Heart right ventricle (tissue), 16 donors: Measurements from ENCODE around the gene KCNT1. TPM values are rescaled to one million over a fixed set of nuclear protein-coding genes. Genes with fewer than 3 reads are reported as not detected.

Source experiments
- ATAC-seq, 8 donors: fragments of 200-7000 bp; cut with Tn5 transposase; one replicate each; pipeline ENCODE4 v1.9.1; 2020; ENCODE audit warnings: mild to moderate bottlenecking in 8 of 8, moderate library complexity in 8 of 8, moderate number of reproducible peaks in 1 of 8
- DNase-seq, 2 donors: peaks; one replicate each; pipeline ENCODE4 v3.0.0-alpha.2; 2020
- H3K27ac ChIP-seq, 10 donors: fragments of 200-600 bp; sonication (generic) in 2 of 10; one replicate each; pipeline versions ENCODE4 v1.5.0 to v1.8.0; 2020 to 2022; ENCODE audit warnings: mild to moderate bottlenecking in 3 of 10
- H3K27me3 ChIP-seq, 7 donors: fragments of 200-600 bp; one replicate each; pipeline ENCODE4 v1.8.0; 2021 to 2022; ENCODE audit warnings: mild to moderate bottlenecking in 2 of 7
- H3K36me3 ChIP-seq, 9 donors: fragments of 200-600 bp; sonication (generic) in 1 of 9; one replicate each; pipeline versions ENCODE4 v1.5.0 to v1.8.0; 2020 to 2022; ENCODE audit warnings: mild to moderate bottlenecking in 2 of 9
- H3K4me1 ChIP-seq, 9 donors: fragments of 200-600 bp; sonication (generic) in 1 of 9; one replicate each; pipeline versions ENCODE4 v1.5.0 to v1.8.0; 2020 to 2022; ENCODE audit warnings: mild to moderate bottlenecking in 4 of 9
- H3K4me3 ChIP-seq, 10 donors: fragments of 200-600 bp; sonication (generic) in 2 of 10; one replicate each; pipeline versions ENCODE4 v1.5.0 to v1.8.0; 2020 to 2022; ENCODE audit warnings: mild to moderate bottlenecking in 7 of 10, moderate library complexity in 2 of 10
- H3K9me3 ChIP-seq, 11 donors: fragments of 200-600 bp in 10 of 11; sonication (generic) in 2 of 11; one replicate each; pipeline versions ENCODE4 v1.5.0 to v1.8.0; 2013 to 2022; ENCODE audit warnings: mild to moderate bottlenecking in 2 of 11, control low read depth in 1 of 11, moderate library complexity in 1 of 11
- CTCF ChIP-seq, 9 donors: fragments of 200-600 bp; sonication (generic) in 2 of 9; IDR thresholded peaks; one replicate each; pipeline versions ENCODE4 v1.5.0 to v1.8.0; 2021 to 2022; ENCODE audit warnings: antibody characterized with exemption in 9 of 9, mild to moderate bottlenecking in 5 of 9, moderate library complexity in 1 of 9
- WGBS, 2 donors: extraction: QIAGEN DNeasy Blood & Tissue Kit; methylation state at CpG; one replicate each; pipeline ENCODE4 v1.1.7; 2013; ENCODE audit warnings: inconsistent platforms in 1 of 2; 5-methylcytosine and 5-hydroxymethylcytosine counted together
- intact Hi-C, 10 donors: fragments of 100-400 bp; cut with DNase I; formaldehyde crosslinking; loops; one replicate each; pipeline versions ENCODE4 v1.11.1 to v1.14.2; 2022
- polyA plus RNA-seq, 2 donors: library from polyadenylated mRNA; stranded (reverse); fragments of 200-250 nt; gene quantifications; one replicate each; pipeline ENCODE4 v1.2.3, GENCODE V29; 2013
- total RNA-seq, 10 donors: library from RNA; stranded (reverse); fragmentation: NEBNext Ultra II Directional in 3 of 10; extraction: Animal tissue kit (Norgen Biotek cat#: 25700) in 3 of 10; gene quantifications; one replicate each; pipeline versions ENCODE4 v1.2.1 to v1.2.4, GENCODE V29; 2021 to 2023
- donor health status: Arrhythmogenic right ventricular cardiomyopathy.
- donor health status: ischemic (EF 13 %, LVEDD 7.1; RV severe dilation, severe dysfunction).
- donor health status: healthy with polysubstance abuse.
- donor health status: DM: no; HTN: yes; CAD: no.
- donor health status: DM: no; HTN: no; CAD: no.
- donor health status: ischemic (EF 25% LVEDD 6.9; RV normal size, moderate dysfunction).
- donor health status: ischemic (EF 25% LVEDD 5.7; RV mildly dilated, moderate dysfunction).
- donor health status: healthy.
- donor health status: DM: yes; HTN: yes; CAD: no.
- donor health status: Ischemic cardiomyopathy.
- donor health status: ischemic (EF 35%, LVEDD 5.7; RV mildly dilated, moderate dysfunction).
- donor health status: nonischemic (EF 11% LVEDD 7.7; RV severe dilation, severe dysfunction).
- donor health status: DM: yes; HTN: yes; CAD: no.
- donor health status: PGD.
- donor health status: ischemic (EF 29% LVEDD 5.4; RV normal size, mild dysfunction).
- donor health status: nonischemic (EF 23%, LVEDD 6.1; RV moderate dilation, normal function).

KCNT1 gene
- total and polyA plus RNA-seq, 12 donors, result 0.14 to 14.1 (median 4.2) TPM

- intact Hi-C loops, result no loop called here
- H3K4me3 ChIP-seq, result no peak overlapping the region
- H3K36me3 ChIP-seq, result no peaks in the 10 kb centered on the region
- peaks cover 0 to 18% (median 8%) of the 10 kb centered on the region in 7 donors for H3K27me3 ChIP-seq
- WGBS, 2 donors, result 81 to 82% methylated on average over 28 of the region's 28 CpGs
- DNase-seq (no peak), ATAC-seq (no peak)
- no peak overlapping the region for H3K27ac ChIP-seq
- peaks cover 0 to 4% (median under 1%) of the 10 kb centered on the region in 9 donors for H3K4me1 ChIP-seq
- H3K9me3 ChIP-seq, result no peaks in the 10 kb centered on the region
- no peak for TF ChIP-seq CTCF (IDR thresholded peaks at IDR 0.05)
Measured at GRCh38 chr9:135749171-135750045, 47.4 kb downstream of the KCNT1 start.

- no peak overlapping the region for H3K4me3 ChIP-seq
- WGBS, 2 donors, result 85 to 88% methylated on average over 22 of the region's 22 CpGs
- no peak for ATAC-seq
- H3K36me3 ChIP-seq, result no peaks in the 10 kb centered on the region
- intact Hi-C loops, result no loop called here
- DNase-seq, result no peak
- H3K27me3 ChIP-seq, result peaks cover 0 to 18% (median 8%) of the 10 kb centered on the region in 7 donors
- H3K27ac ChIP-seq, result no peak overlapping the region
- no peak for TF ChIP-seq CTCF (IDR thresholded peaks at IDR 0.05)
- H3K9me3 ChIP-seq, result no peaks in the 10 kb centered on the region
- no peaks in the 10 kb centered on the region for H3K4me1 ChIP-seq
Measured at GRCh38 chr9:135750786-135751185, 48.8 kb downstream of the KCNT1 start.

- WGBS, 2 donors, result 63 to 73% methylated on average over 13 of the region's 13 CpGs
- TF ChIP-seq CTCF (IDR thresholded peaks at IDR 0.05), result no peak
- ATAC-seq, result no peak
- H3K36me3 ChIP-seq, result no peaks in the 10 kb centered on the region
- no peak overlapping the region for H3K4me3 ChIP-seq
- no peaks in the 10 kb centered on the region for H3K4me1 ChIP-seq
- no peak overlapping the region for H3K27ac ChIP-seq
- intact Hi-C loops, result no loop called here
- no peak for DNase-seq
- H3K27me3 ChIP-seq, result peaks cover 0 to 18% (median 8%) of the 10 kb centered on the region in 7 donors
- no peaks in the 10 kb centered on the region for H3K9me3 ChIP-seq
Measured at GRCh38 chr9:135751501-135751900, 49.5 kb downstream of the KCNT1 start.

DNA sequence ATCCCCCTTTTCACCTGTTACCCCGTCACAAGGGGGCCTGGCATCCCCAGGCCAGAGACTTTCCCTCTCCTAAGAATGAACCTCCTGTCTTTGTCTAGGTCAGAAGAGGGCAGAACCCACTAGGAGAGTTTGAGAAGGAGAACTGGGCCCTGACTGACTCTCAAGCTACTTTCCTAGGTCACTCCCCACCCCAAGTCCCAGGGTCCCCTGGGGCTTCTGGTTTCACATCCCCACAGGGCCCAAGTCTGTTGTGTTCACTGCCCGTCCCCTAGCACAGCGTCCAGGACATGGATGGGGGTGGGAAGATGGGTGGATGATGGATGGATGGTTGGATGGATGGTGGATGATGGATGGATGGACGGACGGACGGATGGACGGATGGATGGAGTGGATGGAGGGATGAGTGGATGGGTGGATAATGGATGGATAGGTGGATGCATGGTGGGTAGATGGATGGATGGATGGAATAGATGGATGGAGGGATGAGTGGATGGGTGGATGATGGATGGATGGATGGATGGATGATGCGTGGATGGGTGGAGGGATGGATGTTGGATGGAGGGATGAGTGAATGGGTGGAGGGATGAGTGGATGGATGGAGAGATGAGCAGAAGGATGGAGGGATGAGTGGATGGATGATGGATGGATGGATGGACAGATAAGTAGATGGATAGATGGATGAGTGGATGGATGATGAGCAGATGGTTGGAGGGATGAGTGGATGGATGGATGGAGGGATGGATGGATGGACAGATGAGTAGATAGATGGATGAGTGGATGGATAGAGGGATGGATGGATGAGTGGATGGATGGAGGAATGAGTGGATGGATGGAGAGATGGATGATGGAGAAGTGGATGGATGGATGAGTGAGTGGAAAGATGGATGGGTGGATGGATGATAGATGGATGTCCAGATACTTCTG, 50.6 kb downstream of the KCNT1 start:
- intact Hi-C loops, result no loop called here

More for the DNA sequence above, 50.6 kb downstream of the KCNT1 start:
- DNase-seq (no peak), ATAC-seq (no peak)
- TF ChIP-seq CTCF (IDR thresholded peaks at IDR 0.05), result no peak
- no peak overlapping the region for H3K4me3 ChIP-seq
- peaks cover 0 to 17% (median 3%) of the 10 kb centered on the region in 7 donors for H3K27me3 ChIP-seq
- no peaks in the 10 kb centered on the region for H3K9me3 ChIP-seq
- 92% methylated on average over 8 of the region's 8 CpGs for WGBS, 2 donors
- H3K27ac ChIP-seq, result no peak overlapping the region
- H3K36me3 ChIP-seq, result no peaks in the 10 kb centered on the region
- H3K4me1 ChIP-seq, result no peaks in the 10 kb centered on the region
